NOMO-1 treated with DMSO at 0.1 percent for 48 hours (cell line): Measurements from ENCODE around the gene HPCAL4.

Experiments used
- DNase-seq: peaks from one replicate; lab custom pipeline; 2025; ENCODE audit not compliant: unreplicated experiment; lab: John Stamatoyannopoulos, UW

HPCAL4 gene

GRCh38 chr1:39678889-39679288 is 12.3 kb downstream of the HPCAL4 start:
- no peak for DNase-seq

GRCh38 chr1:39677645-39678044 is 13.6 kb downstream of the HPCAL4 start:
- no peak for DNase-seq

GRCh38 chr1:39676948-39677548 is 14.2 kb downstream of the HPCAL4 start:
- DNase-seq = no peak

GRCh38 chr1:39675220-39675619 is 16.0 kb downstream of the HPCAL4 start:
- DNase-seq = no peak

- DNase-seq = no peak
These were observed 18.0 kb downstream of the HPCAL4 start for GRCh38 chr1:39673215-39673614.

- no peak for DNase-seq
These were observed 18.7 kb downstream of the HPCAL4 start for GRCh38 chr1:39672551-39672947.

GRCh38 chr1:39671793-39672550 is 19.3 kb downstream of the HPCAL4 start, which contains the start of gene NT5C1A:
NT5C1A (minus strand) TSS chr1:39672107; CDS start chr1:39672038, 69 bp downstream.
- DNase-seq = no peak

GRCh38 chr1:39671433-39671792 is 19.8 kb downstream of the HPCAL4 start:
- DNase-seq = no peak

GRCh38 chr1:39670689-39671088 is 20.5 kb downstream of the HPCAL4 start:
- no peak for DNase-seq

- DNase-seq = no peak
These were observed 22.3 kb downstream of the HPCAL4 start for GRCh38 chr1:39668894-39669293.

GRCh38 chr1:39668111-39668510 is 23.1 kb downstream of the HPCAL4 start:
- no peak for DNase-seq

GRCh38 chr1:39666772-39667171 is 24.5 kb downstream of the HPCAL4 start:
- DNase-seq = no peak

- no peak for DNase-seq
These were observed 27.7 kb downstream of the HPCAL4 start for GRCh38 chr1:39663559-39663958.

GRCh38 chr1:39662861-39663260 is 28.4 kb downstream of the HPCAL4 start:
- DNase-seq = no peak

GRCh38 chr1:39659538-39659937 is 31.7 kb downstream of the HPCAL4 start:
- DNase-seq = no peak

GRCh38 chr1:39659110-39659509 is 32.1 kb downstream of the HPCAL4 start:
- DNase-seq = no peak

GRCh38 chr1:39657923-39658485 is 33.2 kb downstream of the HPCAL4 start:
- DNase-seq = peak; percentile 71

- DNase-seq = no peak
These were observed 33.8 kb downstream of the HPCAL4 start for GRCh38 chr1:39657402-39657801.

GRCh38 chr1:39656391-39656790 is 34.8 kb downstream of the HPCAL4 start:
- no peak for DNase-seq

- no peak for DNase-seq
These were observed 35.5 kb downstream of the HPCAL4 start for GRCh38 chr1:39655578-39656268.

- DNase-seq = no peak
These were observed 36.9 kb downstream of the HPCAL4 start for GRCh38 chr1:39654291-39654690.

GRCh38 chr1:39653546-39654031 is 37.6 kb downstream of the HPCAL4 start:
- peak; percentile 47 for DNase-seq
